Sigmoid colon (tissue), 4 donors: ENCODE data around the gene PRSS2.

ENCODE experiments used
- POLR2A ChIP-seq, 2 donors: fragments of 450-650 bp; IDR thresholded peaks; one replicate each; pipeline ENCODE4 v1.6.1; 2016; ENCODE audit warnings: antibody characterized with exemption in 2 of 2, mild to moderate bottlenecking in 2 of 2, moderate library complexity in 2 of 2
- POLR2AphosphoS5 ChIP-seq, 4 donors: sonication (generic); formaldehyde crosslinking; IDR thresholded peaks; one replicate each; pipeline ENCODE4 v1.6.1; 2017; ENCODE audit warnings: antibody characterized with exemption in 4 of 4
- TF ChIP-seq, protein P1 (sequence below), 4 experiments: fragments of 450-650 bp in 3 of 4; fragments of 200-600 bp in 1 of 4; IDR thresholded peaks; one replicate each; pipeline ENCODE4 v1.5.1; 2016 to 2019; ENCODE audit warnings: antibody characterized with exemption in 4 of 4, mild to moderate bottlenecking in 3 of 4, moderate library complexity in 2 of 4

DNA sequence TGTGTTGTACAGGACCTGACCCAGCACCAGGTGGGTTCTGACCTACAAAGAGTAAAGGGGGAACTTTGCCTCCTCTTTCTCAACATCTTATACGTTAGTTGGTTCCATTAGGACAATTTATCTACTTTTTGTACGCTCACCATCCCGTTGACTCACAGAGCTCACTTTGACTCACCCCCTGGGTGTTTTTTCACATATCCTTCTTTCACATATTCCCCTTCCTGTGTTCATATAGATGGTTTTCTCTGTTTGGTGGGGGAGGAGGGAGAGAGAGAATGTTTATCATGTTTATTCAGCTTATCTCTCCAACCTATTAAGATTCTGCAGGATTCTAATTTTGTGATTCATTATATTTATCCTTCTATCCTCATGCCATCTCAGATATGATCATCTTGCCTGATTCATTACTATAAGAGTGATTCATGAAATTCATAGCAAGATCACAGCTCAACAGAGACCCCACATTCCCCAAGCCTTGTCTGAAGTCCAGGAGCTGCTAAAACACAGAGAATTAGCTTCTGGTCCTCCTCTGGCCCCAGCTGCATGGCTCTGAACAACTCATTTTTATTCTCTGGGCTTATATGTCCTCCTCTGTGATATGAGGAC, 37.2 kb downstream of the PRSS2 start:
- TF ChIP-seq, protein P1, sequence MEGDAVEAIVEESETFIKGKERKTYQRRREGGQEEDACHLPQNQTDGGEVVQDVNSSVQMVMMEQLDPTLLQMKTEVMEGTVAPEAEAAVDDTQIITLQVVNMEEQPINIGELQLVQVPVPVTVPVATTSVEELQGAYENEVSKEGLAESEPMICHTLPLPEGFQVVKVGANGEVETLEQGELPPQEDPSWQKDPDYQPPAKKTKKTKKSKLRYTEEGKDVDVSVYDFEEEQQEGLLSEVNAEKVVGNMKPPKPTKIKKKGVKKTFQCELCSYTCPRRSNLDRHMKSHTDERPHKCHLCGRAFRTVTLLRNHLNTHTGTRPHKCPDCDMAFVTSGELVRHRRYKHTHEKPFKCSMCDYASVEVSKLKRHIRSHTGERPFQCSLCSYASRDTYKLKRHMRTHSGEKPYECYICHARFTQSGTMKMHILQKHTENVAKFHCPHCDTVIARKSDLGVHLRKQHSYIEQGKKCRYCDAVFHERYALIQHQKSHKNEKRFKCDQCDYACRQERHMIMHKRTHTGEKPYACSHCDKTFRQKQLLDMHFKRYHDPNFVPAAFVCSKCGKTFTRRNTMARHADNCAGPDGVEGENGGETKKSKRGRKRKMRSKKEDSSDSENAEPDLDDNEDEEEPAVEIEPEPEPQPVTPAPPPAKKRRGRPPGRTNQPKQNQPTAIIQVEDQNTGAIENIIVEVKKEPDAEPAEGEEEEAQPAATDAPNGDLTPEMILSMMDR (IDR thresholded peaks at IDR 0.05), result no peak
- TF ChIP-seq POLR2AphosphoS5 (IDR thresholded peaks at IDR 0.05) (no peak), POLR2A (IDR thresholded peaks at IDR 0.05) (no peak)
